Hepatocyte (in vitro differentiated cells): ENCODE data around the gene CDH22.

ENCODE experiments used
- EZH2 ChIP-seq: fragments of 200-600 bp; sonication (generic); IDR thresholded peaks from 2 replicates; pipeline ENCODE4 v1.6.1; 2016; ENCODE audit warnings: antibody characterized with exemption, mild to moderate bottlenecking, borderline replicate concordance
- EZH2phosphoT487 ChIP-seq: fragments of 200-600 bp; sonication (generic); IDR thresholded peaks from one replicate; pipeline ENCODE4 v1.6.1; 2018; ENCODE audit warnings: antibody characterized with exemption, mild to moderate bottlenecking, low read depth, moderate library complexity; ENCODE audit not compliant: unreplicated experiment, severe bottlenecking
- TF ChIP-seq, protein P1 (sequence below): fragments of 200-600 bp; sonication (generic); IDR thresholded peaks from 2 replicates; pipeline ENCODE4 v1.5.1; 2016; ENCODE audit warnings: antibody characterized with exemption, mild to moderate bottlenecking; ENCODE audit not compliant: poor library complexity

GRCh38 chr20:46307999-46308257 is 370 bp downstream of the CDH22 start:
- TF ChIP-seq, protein P1, sequence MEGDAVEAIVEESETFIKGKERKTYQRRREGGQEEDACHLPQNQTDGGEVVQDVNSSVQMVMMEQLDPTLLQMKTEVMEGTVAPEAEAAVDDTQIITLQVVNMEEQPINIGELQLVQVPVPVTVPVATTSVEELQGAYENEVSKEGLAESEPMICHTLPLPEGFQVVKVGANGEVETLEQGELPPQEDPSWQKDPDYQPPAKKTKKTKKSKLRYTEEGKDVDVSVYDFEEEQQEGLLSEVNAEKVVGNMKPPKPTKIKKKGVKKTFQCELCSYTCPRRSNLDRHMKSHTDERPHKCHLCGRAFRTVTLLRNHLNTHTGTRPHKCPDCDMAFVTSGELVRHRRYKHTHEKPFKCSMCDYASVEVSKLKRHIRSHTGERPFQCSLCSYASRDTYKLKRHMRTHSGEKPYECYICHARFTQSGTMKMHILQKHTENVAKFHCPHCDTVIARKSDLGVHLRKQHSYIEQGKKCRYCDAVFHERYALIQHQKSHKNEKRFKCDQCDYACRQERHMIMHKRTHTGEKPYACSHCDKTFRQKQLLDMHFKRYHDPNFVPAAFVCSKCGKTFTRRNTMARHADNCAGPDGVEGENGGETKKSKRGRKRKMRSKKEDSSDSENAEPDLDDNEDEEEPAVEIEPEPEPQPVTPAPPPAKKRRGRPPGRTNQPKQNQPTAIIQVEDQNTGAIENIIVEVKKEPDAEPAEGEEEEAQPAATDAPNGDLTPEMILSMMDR, result no peak
- TF ChIP-seq EZH2, result no peak
- TF ChIP-seq EZH2phosphoT487, result no peak
